Measurements from ENCODE around the gene HUNK.
"Not testable (repeated sequence)": the region's sequence is repeated elsewhere in the genome, so short reads cannot be mapped to it uniquely, and the experiment has no call there.

The HUNK gene

DNA sequence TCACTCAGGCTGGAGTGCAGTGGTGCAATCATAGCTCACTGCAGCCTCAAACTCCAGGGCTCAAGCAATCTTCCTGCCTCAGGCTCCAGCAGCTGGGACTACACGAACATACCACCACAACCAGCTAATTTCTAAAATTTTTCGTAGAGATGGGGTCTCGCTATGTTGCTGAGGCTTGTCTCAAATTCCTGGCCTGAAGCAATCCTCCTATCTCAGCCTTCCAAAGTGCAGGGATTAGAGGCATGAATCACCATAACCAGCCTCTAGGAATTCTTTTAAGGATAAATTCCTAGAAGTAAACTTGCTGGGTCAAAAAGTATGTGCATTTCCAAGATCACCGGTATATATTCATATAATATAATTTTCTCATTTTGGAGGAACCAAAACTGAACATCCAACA is 17.6 kb upstream of the HUNK start:
- no peak overlapping the region for H3K4me3 ChIP-seq (ENCODE audit: control insufficient read depth, low read depth, low read length)
- DNase-seq (ENCODE audit: low read depth): no peak
- TF ChIP-seq, protein P1, sequence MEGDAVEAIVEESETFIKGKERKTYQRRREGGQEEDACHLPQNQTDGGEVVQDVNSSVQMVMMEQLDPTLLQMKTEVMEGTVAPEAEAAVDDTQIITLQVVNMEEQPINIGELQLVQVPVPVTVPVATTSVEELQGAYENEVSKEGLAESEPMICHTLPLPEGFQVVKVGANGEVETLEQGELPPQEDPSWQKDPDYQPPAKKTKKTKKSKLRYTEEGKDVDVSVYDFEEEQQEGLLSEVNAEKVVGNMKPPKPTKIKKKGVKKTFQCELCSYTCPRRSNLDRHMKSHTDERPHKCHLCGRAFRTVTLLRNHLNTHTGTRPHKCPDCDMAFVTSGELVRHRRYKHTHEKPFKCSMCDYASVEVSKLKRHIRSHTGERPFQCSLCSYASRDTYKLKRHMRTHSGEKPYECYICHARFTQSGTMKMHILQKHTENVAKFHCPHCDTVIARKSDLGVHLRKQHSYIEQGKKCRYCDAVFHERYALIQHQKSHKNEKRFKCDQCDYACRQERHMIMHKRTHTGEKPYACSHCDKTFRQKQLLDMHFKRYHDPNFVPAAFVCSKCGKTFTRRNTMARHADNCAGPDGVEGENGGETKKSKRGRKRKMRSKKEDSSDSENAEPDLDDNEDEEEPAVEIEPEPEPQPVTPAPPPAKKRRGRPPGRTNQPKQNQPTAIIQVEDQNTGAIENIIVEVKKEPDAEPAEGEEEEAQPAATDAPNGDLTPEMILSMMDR (conservative IDR thresholded peaks at IDR 0.05; ENCODE audit: control insufficient read depth, insufficient read depth, low read depth, low read length): no peak

DNA sequence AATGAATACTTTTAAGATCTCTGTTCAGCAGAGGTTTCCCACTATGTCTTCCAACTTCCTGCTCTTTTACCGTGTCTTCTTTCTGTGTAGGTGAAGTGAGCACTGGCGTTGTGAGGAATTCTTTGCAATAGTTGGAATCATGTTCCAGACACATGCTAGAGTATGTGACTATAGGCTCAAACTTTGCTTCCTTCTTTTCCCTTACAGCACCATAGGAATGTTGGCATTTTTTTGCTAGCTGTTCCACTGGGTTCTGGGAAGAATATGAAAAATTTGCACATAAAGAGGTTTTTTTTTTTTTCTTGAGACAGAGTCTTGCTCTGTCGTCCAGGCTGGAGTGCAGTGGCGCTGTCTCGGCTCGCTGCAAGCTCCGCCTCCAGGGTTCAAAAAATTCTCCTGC is 15.7 kb upstream of the HUNK start:
- no peak for DNase-seq (ENCODE audit: low read depth)
- TF ChIP-seq, protein P1 (conservative IDR thresholded peaks at IDR 0.05; ENCODE audit: control insufficient read depth, insufficient read depth, low read depth, low read length): no peak
- H3K4me3 ChIP-seq (ENCODE audit: control insufficient read depth, low read depth, low read length): no peak overlapping the region

GRCh38 chr21:31857631-31858030 is 15.2 kb upstream of the HUNK start:
- not testable (repeated sequence) for DNase-seq (ENCODE audit: low read depth); H3K4me3 ChIP-seq (ENCODE audit: control insufficient read depth, low read depth, low read length)

DNA sequence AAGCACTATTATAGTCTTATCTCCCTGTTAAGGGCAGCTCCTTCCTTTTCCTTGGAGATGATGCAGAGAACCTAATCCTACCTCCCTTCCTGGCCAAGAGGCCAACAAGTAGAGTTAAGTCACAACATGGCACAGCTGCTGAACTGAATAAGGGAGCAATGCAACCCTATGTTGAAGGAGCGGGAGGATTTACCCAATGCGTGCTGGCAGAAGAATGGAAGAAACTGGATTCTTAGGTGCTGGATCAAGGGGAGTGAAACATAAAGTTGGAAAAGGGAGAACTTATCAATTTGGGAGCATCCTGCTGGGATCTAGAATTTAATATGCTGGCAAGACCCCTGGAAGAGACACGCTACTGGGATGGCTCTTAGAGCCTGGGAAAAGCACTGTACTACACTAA is 12.0 kb upstream of the HUNK start:
- TF ChIP-seq, protein P1 (conservative IDR thresholded peaks at IDR 0.05; ENCODE audit: control insufficient read depth, insufficient read depth, low read depth, low read length): no peak
- no peak for DNase-seq (ENCODE audit: low read depth)
- H3K4me3 ChIP-seq (ENCODE audit: control insufficient read depth, low read depth, low read length): no peak overlapping the region

- no peak overlapping the region for H3K4me3 ChIP-seq (ENCODE audit: control insufficient read depth, low read depth, low read length)
- DNase-seq (ENCODE audit: low read depth): no peak
- TF ChIP-seq, protein P1 (conservative IDR thresholded peaks at IDR 0.05; ENCODE audit: control insufficient read depth, insufficient read depth, low read depth, low read length): no peak
Measured at GRCh38 chr21:31862078-31862477, 10.7 kb upstream of the HUNK start.

GRCh38 chr21:31865429-31865970 is 7.3 kb upstream of the HUNK start:
- TF ChIP-seq, protein P1 (conservative IDR thresholded peaks at IDR 0.05; ENCODE audit: control insufficient read depth, insufficient read depth, low read depth, low read length): no peak
- no peak overlapping the region for H3K4me3 ChIP-seq (ENCODE audit: control insufficient read depth, low read depth, low read length)
- no peak for DNase-seq (ENCODE audit: low read depth)

- DNase-seq (ENCODE audit: low read depth): peak; percentile 61
- TF ChIP-seq, protein P1 (conservative IDR thresholded peaks at IDR 0.05; ENCODE audit: control insufficient read depth, insufficient read depth, low read depth, low read length): peak; percentile 73
- no peak overlapping the region for H3K4me3 ChIP-seq (ENCODE audit: control insufficient read depth, low read depth, low read length)
Measured at GRCh38 chr21:31866077-31866511, 6.7 kb upstream of the HUNK start.
